HG03095 (cell line): Measurements from ENCODE around the gene RAVER1.
A peak's percentile ranks its signal among the peaks of the same experiment; 100 is the strongest.
"Not testable (repeated sequence)": the region's sequence is repeated elsewhere in the genome, so short reads cannot be mapped to it uniquely, and the experiment has no call there.

Experiments used
- ATAC-seq: cut with Tn5 transposase; IDR thresholded peaks from one replicate; pipeline ENCODE4 v1.9.1; 2021; ENCODE audit warnings: moderate library complexity; ENCODE audit not compliant: unreplicated experiment

The RAVER1 gene

GRCh38 chr19:10291554-10292205 is 41.6 kb downstream of the RAVER1 start:
- ATAC-seq = no peak

GRCh38 chr19:10290876-10291553 is 42.3 kb downstream of the RAVER1 start:
- no peak for ATAC-seq

- no peak for ATAC-seq
These were observed 42.9 kb downstream of the RAVER1 start for GRCh38 chr19:10290357-10290875.

- ATAC-seq = no peak
These were observed 43.4 kb downstream of the RAVER1 start, which contains the start of gene ICAM5 for GRCh38 chr19:10289836-10290356. TSS of gene ICAM5 (plus strand) at chr19:10289952. CDS start at chr19:10290044, 92 bp downstream.

GRCh38 chr19:10289167-10289835 is 44.0 kb downstream of the RAVER1 start:
- no peak for ATAC-seq

GRCh38 chr19:10288662-10289166 is 44.6 kb downstream of the RAVER1 start:
- no peak for ATAC-seq

GRCh38 chr19:10286803-10287737 is 46.3 kb downstream of the RAVER1 start, which contains the start of gene ICAM4:
TSS of gene ICAM4 (plus strand) at chr19:10286955. CDS start at chr19:10287013, 58 bp downstream.
- ATAC-seq = no peak

- no peak for ATAC-seq
These were observed 47.9 kb downstream of the RAVER1 start for GRCh38 chr19:10285393-10285792.

- no peak for ATAC-seq
These were observed 48.4 kb downstream of the RAVER1 start for GRCh38 chr19:10284960-10285278.

GRCh38 chr19:10284065-10284959 is 49.0 kb downstream of the RAVER1 start:
- ATAC-seq = no peak

- ATAC-seq = no peak
These were observed 49.8 kb downstream of the RAVER1 start for GRCh38 chr19:10283301-10284064.

- ATAC-seq = not testable (repeated sequence)
These were observed 51.3 kb downstream of the RAVER1 start for GRCh38 chr19:10282043-10282442.

GRCh38 chr19:10279737-10280442 is 53.4 kb downstream of the RAVER1 start:
- no peak for ATAC-seq

- ATAC-seq = no peak
These were observed 54.4 kb downstream of the RAVER1 start for GRCh38 chr19:10278935-10279334.

- ATAC-seq = no peak
These were observed 55.3 kb downstream of the RAVER1 start for GRCh38 chr19:10277795-10278589.

GRCh38 chr19:10274589-10274988 is 58.7 kb downstream of the RAVER1 start:
- ATAC-seq = no peak

- peak; percentile 9 for ATAC-seq
These were observed 61.7 kb downstream of the RAVER1 start for GRCh38 chr19:10271543-10272086.
